NCI-H1436 (cell line): ENCODE measurements around the gene GUK1.

Experiments
- DNase-seq: peaks from one replicate; lab custom pipeline; 2025; lab: John Stamatoyannopoulos, UW

GUK1 gene

GRCh38 chr1:228150120-228150460, 10.0 kb downstream of the GUK1 start:
- no peak for DNase-seq

GRCh38 chr1:228150461-228151179, 10.5 kb downstream of the GUK1 start:
- no peak for DNase-seq

GRCh38 chr1:228151180-228151925, 11.3 kb downstream of the GUK1 start:
- no peak for DNase-seq

GRCh38 chr1:228152097-228152917, 12.2 kb downstream of the GUK1 start:
- no peak for DNase-seq

- DNase-seq: no peak
These were observed 12.8 kb downstream of the GUK1 start for GRCh38 chr1:228152918-228153258.

- no peak for DNase-seq
These were observed 14.1 kb downstream of the GUK1 start for GRCh38 chr1:228154021-228154669.

- no peak for DNase-seq
These were observed 14.8 kb downstream of the GUK1 start for GRCh38 chr1:228154670-228155571.

- no peak for DNase-seq
These were observed 15.8 kb downstream of the GUK1 start for GRCh38 chr1:228155596-228156514.

GRCh38 chr1:228156515-228156881, 16.4 kb downstream of the GUK1 start:
- no peak for DNase-seq

- no peak for DNase-seq
These were observed 17.1 kb downstream of the GUK1 start for GRCh38 chr1:228156941-228157728.

GRCh38 chr1:228157729-228158126, 17.6 kb downstream of the GUK1 start:
- DNase-seq: no peak

- DNase-seq: no peak
These were observed 18.3 kb downstream of the GUK1 start for GRCh38 chr1:228158151-228159007.

- DNase-seq: no peak
These were observed 19.1 kb downstream of the GUK1 start for GRCh38 chr1:228159008-228159665.

- DNase-seq: no peak
These were observed 20.2 kb downstream of the GUK1 start for GRCh38 chr1:228160201-228160761.

- no peak for DNase-seq
These were observed 21.3 kb downstream of the GUK1 start for GRCh38 chr1:228161362-228161761.

GRCh38 chr1:228161866-228162265, 21.8 kb downstream of the GUK1 start:
- DNase-seq: no peak

GRCh38 chr1:228162286-228163006, 22.4 kb downstream of the GUK1 start:
- no peak for DNase-seq
